LNCAP (cell line): ENCODE data around the gene GOLGA5.

Experiments used
- TF ChIP-seq, protein P1 (sequence below): fragments of 450-650 bp; IDR thresholded peaks from 2 replicates; pipeline ENCODE4 v1.5.1; 2017; ENCODE audit warnings: mild to moderate bottlenecking

GOLGA5 gene, protein sequence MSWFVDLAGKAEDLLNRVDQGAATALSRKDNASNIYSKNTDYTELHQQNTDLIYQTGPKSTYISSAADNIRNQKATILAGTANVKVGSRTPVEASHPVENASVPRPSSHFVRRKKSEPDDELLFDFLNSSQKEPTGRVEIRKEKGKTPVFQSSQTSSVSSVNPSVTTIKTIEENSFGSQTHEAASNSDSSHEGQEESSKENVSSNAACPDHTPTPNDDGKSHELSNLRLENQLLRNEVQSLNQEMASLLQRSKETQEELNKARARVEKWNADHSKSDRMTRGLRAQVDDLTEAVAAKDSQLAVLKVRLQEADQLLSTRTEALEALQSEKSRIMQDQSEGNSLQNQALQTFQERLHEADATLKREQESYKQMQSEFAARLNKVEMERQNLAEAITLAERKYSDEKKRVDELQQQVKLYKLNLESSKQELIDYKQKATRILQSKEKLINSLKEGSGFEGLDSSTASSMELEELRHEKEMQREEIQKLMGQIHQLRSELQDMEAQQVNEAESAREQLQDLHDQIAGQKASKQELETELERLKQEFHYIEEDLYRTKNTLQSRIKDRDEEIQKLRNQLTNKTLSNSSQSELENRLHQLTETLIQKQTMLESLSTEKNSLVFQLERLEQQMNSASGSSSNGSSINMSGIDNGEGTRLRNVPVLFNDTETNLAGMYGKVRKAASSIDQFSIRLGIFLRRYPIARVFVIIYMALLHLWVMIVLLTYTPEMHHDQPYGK

DNA sequence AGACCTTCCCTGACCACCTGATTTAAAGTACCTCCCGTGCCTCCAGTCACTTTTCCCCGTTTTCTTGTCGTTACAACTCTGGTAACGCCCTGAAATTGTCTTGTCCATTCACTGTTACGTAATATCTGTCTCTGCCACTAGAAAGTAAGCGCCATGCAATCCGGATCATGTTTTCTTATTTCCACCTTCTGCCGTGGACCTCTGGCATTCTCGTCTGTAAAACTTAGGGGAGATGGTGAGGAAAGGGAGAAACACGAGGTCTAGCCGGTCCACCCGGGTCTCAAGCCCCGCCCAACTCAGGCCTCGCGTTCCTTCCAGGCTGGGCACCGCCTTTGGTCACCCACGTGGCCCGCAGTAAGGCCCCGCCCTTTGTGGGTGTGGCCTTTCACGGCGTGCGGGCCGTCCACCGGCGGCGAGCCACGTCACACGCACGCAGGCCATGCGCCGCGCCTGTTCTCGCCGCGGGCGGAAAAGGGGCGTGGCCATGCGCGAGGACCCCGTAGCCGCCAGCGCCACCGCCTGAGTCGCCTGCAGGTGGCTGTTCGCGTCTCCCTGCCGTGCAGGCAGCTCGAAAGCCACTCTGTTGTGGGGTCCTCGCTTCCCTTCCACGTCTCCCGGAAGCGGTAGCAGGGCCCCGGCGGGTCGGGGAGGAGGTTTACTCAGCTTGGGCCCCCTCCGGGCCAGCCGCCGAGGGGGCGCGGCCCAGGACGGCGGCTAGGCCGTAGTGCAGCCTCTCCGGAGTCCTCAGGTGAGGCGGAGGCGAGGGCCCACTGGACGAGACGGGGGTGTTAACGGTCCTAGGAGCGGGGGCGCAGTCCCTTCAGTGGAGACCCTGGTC is at the start of gene GOLGA5:
GOLGA5 (plus strand) TSS at position 597 of the 838 bp plus-strand sequence. CDS start 3,133 bp downstream, outside the sequence.
- TF ChIP-seq, protein P1, sequence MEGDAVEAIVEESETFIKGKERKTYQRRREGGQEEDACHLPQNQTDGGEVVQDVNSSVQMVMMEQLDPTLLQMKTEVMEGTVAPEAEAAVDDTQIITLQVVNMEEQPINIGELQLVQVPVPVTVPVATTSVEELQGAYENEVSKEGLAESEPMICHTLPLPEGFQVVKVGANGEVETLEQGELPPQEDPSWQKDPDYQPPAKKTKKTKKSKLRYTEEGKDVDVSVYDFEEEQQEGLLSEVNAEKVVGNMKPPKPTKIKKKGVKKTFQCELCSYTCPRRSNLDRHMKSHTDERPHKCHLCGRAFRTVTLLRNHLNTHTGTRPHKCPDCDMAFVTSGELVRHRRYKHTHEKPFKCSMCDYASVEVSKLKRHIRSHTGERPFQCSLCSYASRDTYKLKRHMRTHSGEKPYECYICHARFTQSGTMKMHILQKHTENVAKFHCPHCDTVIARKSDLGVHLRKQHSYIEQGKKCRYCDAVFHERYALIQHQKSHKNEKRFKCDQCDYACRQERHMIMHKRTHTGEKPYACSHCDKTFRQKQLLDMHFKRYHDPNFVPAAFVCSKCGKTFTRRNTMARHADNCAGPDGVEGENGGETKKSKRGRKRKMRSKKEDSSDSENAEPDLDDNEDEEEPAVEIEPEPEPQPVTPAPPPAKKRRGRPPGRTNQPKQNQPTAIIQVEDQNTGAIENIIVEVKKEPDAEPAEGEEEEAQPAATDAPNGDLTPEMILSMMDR = no peak

- TF ChIP-seq, protein P1 = no peak
Observed at GRCh38 chr14:92747701-92748258, 46.3 kb upstream of the GOLGA5 start.

GRCh38 chr14:92748259-92749016 is 45.7 kb upstream of the GOLGA5 start, which contains the start of gene LGMN:
LGMN (minus strand) TSS chr14:92748627; CDS start chr14:92732786, 15,841 bp downstream.
- TF ChIP-seq, protein P1 = no peak

- TF ChIP-seq, protein P1 = no peak
Observed at GRCh38 chr14:92750994-92751400, 43.1 kb upstream of the GOLGA5 start.

DNA sequence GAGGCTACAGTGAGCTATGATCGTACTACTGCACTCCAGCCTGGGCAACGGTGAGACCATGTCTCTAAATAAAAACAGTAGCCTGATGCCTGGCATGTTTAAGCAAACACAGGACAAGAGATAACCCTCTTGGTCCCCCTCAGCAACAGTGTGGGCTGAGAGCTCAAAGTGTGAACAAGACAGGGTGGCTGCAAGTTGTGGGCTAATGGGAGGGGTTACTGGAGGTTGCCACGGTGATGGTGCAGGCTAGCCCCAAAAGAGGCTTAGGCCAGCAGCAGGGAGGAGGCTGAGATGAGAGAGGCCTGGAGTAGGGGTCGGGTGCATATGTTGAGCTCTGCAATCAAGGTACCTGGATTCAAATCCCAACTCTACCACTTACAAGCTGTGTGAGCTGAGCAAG is 42.3 kb upstream of the GOLGA5 start:
- TF ChIP-seq, protein P1 = no peak

GRCh38 chr14:92753250-92753649 is 40.9 kb upstream of the GOLGA5 start:
- TF ChIP-seq, protein P1 = no peak
